GM19372 (cell line): ENCODE measurements around the gene MACROD2.
A peak's percentile ranks its signal among the peaks of the same experiment; 100 is the strongest.
"Not testable (repeated sequence)": the region's sequence is repeated elsewhere in the genome, so short reads cannot be mapped to it uniquely, and the experiment has no call there.

Experiments used
- ATAC-seq: cut with Tn5 transposase; IDR thresholded peaks from one replicate; pipeline ENCODE4 v1.9.1; 2021; ENCODE audit warnings: mild to moderate bottlenecking, low read depth, moderate library complexity; ENCODE audit not compliant: unreplicated experiment

Gene MACROD2

GRCh38 chr20:15332711-15333160 lies 1337.4 kb downstream of the MACROD2 start:
- ATAC-seq = peak; percentile 52

GRCh38 chr20:15333170-15333569 lies 1337.9 kb downstream of the MACROD2 start:
- peak; percentile 45 for ATAC-seq

- ATAC-seq = no peak
Measured at GRCh38 chr20:15336011-15336410, 1340.7 kb downstream of the MACROD2 start.

DNA sequence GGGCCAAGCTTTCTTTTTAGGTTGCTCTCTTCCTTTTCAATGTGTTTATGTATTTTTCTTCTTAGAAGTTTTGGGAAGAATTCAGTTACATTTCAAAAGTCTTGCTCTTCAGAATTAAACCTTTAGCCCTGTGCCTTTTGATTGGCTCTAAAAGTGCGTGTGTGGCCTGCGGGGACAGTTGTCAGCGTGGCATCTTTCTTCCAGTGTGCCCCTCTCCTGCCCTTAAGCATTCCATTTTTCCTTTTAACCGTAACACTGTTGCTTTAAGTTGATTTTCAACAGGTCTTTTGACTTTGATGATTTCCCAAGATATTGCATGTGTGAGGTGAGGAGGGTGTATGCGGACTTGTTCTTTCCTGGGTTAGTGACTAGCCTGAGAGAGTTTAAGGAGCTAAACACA lies 1341.2 kb downstream of the MACROD2 start:
- no peak for ATAC-seq

- no peak for ATAC-seq
Measured at GRCh38 chr20:15339264-15339663, 1343.9 kb downstream of the MACROD2 start.

DNA sequence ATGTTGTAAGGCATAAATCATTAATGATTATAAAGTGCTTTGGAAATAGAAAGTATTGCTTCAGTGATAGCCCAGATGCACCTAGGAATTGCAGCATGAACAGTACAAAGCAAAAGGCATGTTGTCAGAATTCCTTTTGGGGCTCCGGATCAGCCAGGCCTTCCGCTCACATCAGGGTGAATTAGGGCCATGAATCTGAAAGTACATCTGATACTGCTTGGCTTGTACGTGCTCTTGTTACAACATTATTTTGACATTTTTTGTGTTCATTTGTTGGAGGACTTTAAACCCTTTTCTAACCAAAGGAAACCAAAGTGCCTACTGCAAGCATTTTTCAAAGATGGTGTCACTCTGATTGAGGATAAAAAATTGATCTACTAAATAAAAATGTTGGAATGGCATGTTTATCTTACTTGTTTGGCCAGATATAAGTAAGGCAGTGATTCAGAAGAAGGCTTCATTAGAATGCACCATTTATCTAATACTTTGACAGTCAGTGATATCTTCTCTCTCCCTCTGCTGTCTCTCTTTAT lies 1347.7 kb downstream of the MACROD2 start:
- ATAC-seq = no peak

- ATAC-seq = no peak
Measured at GRCh38 chr20:15345287-15345686, 1350.0 kb downstream of the MACROD2 start.

DNA sequence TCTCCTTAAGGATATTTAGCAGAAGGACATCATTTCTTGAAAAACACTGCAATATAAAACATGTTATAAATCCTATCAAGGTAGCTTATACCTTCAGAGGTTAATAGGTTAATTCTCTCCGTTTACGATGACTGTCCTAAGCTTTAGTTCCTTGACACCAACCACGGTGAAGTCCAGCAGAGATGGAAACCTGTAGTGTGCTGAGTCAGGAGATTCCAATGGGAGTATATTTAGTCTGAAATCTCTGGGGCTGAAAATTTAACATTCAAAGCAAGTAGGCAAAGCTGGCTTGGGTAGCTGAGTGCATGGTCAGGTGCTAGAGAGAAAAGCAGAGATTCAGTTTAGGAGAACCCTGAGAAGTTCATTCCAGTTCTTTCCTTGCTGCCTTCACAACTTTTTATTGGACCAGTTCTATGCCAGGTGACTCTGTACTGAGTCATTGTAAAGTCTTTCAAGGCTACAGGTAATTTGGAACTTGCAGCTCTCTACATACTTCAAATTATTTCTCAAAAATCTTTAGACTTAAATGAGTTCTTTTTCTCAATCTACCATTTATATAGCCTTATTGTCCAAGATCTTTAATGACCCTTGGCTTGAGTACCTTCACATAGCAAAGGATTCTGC lies 1351.5 kb downstream of the MACROD2 start:
- ATAC-seq = no peak

GRCh38 chr20:15359056-15359455 lies 1363.7 kb downstream of the MACROD2 start:
- no peak for ATAC-seq

- no peak for ATAC-seq
Measured at GRCh38 chr20:15362849-15363248, 1367.5 kb downstream of the MACROD2 start.

DNA sequence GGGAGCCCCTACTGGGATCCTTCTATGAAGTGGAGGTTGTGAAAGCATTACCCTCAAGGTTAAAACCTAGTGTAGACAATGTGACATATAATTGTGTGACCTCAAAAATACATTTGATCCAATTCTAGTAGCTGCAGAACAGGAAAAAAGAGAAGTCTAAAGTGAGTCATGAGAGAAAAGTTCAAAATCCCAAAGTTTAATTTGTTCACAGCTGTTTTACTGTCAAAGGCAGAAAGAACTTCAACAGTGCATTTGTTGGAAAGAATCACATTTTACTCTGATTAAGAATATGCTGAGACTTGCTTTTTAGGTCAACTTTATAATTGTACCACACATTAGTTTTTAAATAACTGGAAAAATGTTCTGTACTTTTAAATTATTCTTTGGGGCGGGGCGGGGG lies 1369.5 kb downstream of the MACROD2 start:
- ATAC-seq = no peak

DNA sequence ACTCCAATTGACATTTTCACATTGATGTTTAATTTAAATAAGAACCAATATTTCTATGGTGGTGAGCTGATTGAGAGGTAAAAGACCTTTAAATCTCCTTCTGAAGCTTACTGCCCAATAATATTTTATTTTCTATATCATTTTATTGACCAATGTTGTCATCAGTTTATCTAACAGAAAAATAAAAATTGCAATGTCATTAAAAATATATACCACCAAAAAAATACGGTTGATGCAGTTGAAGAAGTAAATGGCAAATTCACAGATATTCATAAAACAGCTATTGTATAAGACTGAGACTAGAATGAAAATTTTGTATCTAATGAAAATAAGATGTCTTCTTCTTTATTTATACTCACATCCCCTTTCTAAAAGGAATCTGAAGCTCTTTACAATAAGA lies 1375.1 kb downstream of the MACROD2 start:
- no peak for ATAC-seq

DNA sequence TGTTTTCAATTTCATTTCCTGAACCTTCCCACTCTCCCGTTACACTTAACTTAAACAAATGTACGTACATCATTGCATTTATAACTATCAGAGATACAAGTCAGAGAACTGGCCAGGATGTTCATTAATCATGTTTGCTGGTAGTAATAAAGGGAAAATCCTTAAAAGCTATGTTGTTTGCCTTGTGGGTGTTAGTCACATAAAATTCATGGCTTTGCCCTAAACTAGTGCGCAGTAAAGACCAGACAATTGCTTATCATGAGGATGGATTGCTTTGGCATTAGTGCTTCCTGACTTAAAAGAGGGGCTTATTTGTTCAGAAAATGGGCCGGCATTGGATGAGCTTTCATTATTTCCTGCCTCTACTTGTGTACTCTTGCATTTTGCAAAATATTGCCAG lies 1379.4 kb downstream of the MACROD2 start:
- no peak for ATAC-seq

DNA sequence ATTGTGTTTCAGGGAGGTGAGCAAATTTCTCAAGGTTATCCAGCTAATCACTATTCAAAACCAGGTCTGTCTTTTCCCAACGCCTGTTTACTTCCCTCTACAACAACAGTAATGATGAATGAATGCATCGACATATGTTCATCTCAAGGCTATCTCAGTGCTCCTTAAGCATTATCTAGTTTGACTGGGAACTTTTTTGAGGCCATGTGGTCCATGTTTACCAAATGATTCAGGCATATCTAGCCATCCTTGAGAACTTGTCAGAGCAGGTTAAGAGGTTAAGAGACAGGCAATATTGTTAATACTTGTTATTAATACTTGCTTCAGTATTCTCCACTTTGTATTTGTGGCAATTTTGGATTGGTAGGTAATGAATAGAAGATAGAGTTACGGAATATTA lies 1380.5 kb downstream of the MACROD2 start:
- ATAC-seq = no peak

GRCh38 chr20:15377603-15378002 lies 1382.3 kb downstream of the MACROD2 start:
- ATAC-seq = not testable (repeated sequence)

GRCh38 chr20:15378151-15378550 lies 1382.8 kb downstream of the MACROD2 start:
- no peak for ATAC-seq

GRCh38 chr20:15379681-15380296 lies 1384.5 kb downstream of the MACROD2 start:
- no peak for ATAC-seq

GRCh38 chr20:15380770-15381169 lies 1385.5 kb downstream of the MACROD2 start:
- no peak for ATAC-seq

DNA sequence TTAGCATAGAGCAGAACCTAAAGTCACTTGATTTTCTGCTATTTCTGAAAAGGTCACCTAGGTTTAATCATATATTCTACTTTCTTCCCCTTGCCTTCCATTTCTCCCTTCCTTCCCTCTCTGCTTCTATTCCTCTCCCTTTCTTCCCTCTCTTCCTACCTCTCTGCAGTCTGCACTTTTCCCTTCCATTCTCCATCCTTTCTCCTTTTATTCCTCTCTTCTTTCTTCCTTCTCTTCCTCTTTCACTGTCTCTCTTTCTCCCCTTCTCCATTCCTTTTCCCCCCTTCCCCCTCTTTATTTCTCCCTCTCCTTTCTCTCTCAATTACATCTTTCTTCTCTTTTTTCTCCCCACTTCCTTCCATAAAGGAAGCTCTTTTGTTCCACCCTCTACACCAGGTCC lies 1391.9 kb downstream of the MACROD2 start:
- ATAC-seq = no peak

DNA sequence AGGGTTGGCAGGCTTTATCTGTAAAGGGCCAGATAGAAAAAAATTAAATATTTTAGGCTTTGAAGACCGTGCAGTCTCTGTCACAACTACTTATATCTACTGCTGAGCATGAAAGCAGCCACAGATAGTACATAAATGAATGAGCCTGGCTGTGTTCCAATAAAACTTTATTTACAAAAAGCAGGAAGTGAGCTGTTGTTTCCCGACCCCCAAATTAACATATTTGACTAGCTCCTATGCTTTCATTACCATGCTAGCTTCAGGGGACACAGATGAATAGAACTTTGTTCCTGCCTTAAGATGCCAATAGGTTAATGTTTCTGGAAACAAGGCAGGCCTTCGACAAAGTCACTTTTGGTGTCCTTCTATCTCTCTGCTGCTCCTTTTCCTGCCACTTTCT lies 1400.1 kb downstream of the MACROD2 start:
- ATAC-seq = no peak

GRCh38 chr20:15396026-15396425 lies 1400.7 kb downstream of the MACROD2 start:
- no peak for ATAC-seq

DNA sequence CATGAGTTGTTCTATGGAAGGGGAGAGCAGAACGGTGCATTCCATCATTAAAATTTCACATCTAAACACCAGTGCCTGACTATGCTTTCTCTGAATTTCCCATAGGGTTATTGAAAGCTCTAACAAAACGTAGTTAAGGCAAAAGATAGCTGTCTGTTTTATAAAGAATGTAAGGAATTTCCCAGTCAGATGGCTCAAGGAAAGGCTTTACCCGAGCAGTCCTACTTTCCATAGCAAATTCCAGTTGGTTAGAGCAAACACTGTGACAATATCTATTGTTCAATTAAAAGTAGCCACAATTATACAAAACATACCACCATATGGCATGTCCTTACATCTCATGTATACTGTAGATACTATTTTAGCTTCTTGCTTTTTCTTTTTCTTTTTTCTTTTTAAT lies 1401.6 kb downstream of the MACROD2 start:
- ATAC-seq = no peak
